ENCODE results near the gene NFATC1.

DNA sequence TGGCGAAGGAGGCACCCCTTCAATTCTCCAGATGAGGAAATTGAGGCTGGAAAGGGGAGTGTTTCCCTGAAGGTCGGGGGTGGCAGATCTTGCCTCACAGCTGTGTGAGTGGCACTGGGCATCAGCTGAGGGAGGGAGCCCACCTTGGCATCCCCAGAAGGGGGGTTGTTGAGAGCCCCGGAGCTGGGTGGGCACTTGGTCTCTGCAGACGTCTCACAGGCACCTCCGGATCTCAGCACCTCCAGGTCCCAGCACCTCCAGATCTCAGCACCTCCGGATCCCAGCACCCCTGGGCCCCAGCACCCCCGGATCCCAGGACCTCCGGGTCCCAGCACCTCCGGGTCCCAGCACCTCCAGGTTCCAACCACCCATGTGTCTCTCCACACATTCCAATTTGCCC lies 137.9 kb downstream of the NFATC1 start:
- TF ChIP-seq, protein P1, sequence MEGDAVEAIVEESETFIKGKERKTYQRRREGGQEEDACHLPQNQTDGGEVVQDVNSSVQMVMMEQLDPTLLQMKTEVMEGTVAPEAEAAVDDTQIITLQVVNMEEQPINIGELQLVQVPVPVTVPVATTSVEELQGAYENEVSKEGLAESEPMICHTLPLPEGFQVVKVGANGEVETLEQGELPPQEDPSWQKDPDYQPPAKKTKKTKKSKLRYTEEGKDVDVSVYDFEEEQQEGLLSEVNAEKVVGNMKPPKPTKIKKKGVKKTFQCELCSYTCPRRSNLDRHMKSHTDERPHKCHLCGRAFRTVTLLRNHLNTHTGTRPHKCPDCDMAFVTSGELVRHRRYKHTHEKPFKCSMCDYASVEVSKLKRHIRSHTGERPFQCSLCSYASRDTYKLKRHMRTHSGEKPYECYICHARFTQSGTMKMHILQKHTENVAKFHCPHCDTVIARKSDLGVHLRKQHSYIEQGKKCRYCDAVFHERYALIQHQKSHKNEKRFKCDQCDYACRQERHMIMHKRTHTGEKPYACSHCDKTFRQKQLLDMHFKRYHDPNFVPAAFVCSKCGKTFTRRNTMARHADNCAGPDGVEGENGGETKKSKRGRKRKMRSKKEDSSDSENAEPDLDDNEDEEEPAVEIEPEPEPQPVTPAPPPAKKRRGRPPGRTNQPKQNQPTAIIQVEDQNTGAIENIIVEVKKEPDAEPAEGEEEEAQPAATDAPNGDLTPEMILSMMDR (conservative IDR thresholded peaks at IDR 0.05 in 1 of 2, IDR thresholded peaks at IDR 0.05 in 1 of 2; ENCODE audit: low read depth in 1 of 2, low read length in 2 of 2): no peak
- TF ChIP-seq EZH2 (IDR thresholded peaks at IDR 0.05; ENCODE audit: low read length, missing control alignments): no peak
